Vagina (tissue), 2 donors: ENCODE results near the gene CASR. TPM values are rescaled to one million over a fixed set of nuclear protein-coding genes. Genes with fewer than 3 reads are reported as not detected.

ENCODE experiments used
- DNase-seq, 2 donors: peaks; one replicate each; pipeline ENCODE4 v3.0.0-alpha.2; 2017; ENCODE audit errors: extremely low spot score in 2 of 2
- H3K27ac ChIP-seq: fragments of 200-600 bp; sonication (generic); one replicate; pipeline ENCODE4 v1.5.1; 2019
- H3K27me3 ChIP-seq: fragments of 200-600 bp; sonication (generic); one replicate; pipeline ENCODE4 v1.5.1; 2019
- H3K36me3 ChIP-seq, 2 donors: fragments of 200-600 bp; sonication (generic); one replicate each; pipeline ENCODE4 v1.5.1; 2017 to 2019
- H3K4me1 ChIP-seq: fragments of 200-600 bp; sonication (generic); one replicate; pipeline ENCODE4 v1.5.1; 2019
- H3K4me3 ChIP-seq, 2 donors: fragments of 200-600 bp; sonication (generic); 1 replicate in 1 of 2; 2 replicates in 1 of 2; pipeline ENCODE4 v1.5.1; 2016 to 2019
- H3K9me3 ChIP-seq: fragments of 200-600 bp; sonication (generic); one replicate; pipeline ENCODE4 v1.5.1; 2019
- POLR2A ChIP-seq, 2 donors: fragments of 450-650 bp; IDR thresholded peaks; one replicate each; pipeline ENCODE4 v1.6.1; 2017; ENCODE audit warnings: antibody characterized with exemption in 2 of 2, mild to moderate bottlenecking in 2 of 2, moderate library complexity in 2 of 2
- POLR2AphosphoS5 ChIP-seq, 2 donors: sonication (generic); formaldehyde crosslinking; IDR thresholded peaks; one replicate each; pipeline ENCODE4 v1.9.0; 2017; ENCODE audit warnings: antibody characterized with exemption in 2 of 2, mild to moderate bottlenecking in 2 of 2, low read depth in 1 of 2; ENCODE audit not compliant: insufficient read depth in 1 of 2
- intact Hi-C: fragments of 100-400 bp; cut with DNase I; formaldehyde crosslinking; loops from one replicate; pipeline ENCODE4 v1.15.1; 2023
- total RNA-seq: library from RNA; depleted of rRNA; stranded (reverse); fragments of >200 nt; gene quantifications from one replicate; pipeline ENCODE4 v1.2.3, GENCODE V29; 2016
- TF ChIP-seq, protein P1 (sequence below), 3 experiments: fragments of 450-650 bp in 2 of 3; fragments of 200-600 bp in 1 of 3; sonication (generic) in 1 of 3; IDR thresholded peaks; one replicate each; pipeline ENCODE4 v1.5.1; 2017 to 2019; ENCODE audit warnings: antibody characterized with exemption in 3 of 3, mild to moderate bottlenecking in 2 of 3, moderate library complexity in 2 of 3

Gene CASR
- total RNA-seq, 1 donor from 2014 or later: not detected

DNA sequence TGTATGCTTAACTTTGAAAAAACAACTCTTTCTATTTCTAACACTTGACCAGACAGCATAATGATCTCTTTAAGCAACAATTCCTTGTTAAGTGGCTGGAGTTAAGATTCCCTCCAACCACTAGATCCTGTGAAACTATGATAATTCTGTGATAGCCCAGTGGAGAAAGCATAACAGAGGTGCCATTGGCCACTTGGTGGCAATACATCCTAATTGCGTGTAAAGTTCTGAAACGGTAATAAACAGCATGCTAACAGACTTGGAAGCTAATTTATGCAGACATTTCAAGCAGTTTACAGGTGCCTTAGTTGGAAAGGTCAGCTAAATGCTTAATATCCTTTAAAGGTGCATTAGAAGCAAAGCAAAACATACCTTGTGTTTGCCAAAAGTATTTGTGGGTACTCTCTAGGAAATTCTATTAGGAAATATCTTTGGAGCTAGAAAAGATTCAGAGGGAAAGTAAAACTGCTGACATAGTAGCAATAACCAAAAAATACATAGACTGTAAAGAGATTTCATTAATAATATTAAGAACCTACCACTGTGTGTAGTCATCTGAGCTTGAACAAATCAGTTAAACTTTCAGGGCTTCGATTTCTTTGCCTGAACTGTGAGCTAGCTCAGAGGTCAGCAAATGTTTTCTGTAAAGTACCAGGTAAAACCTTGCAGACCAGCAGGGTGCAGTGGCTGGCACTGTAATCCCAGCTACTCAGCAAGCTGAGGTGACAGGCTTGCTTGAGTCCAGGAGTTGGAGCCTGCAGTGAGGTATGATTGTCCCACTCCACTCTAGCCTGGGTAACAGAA is 122.6 kb downstream of the CASR start:
- no peak for DNase-seq
- H3K4me3 ChIP-seq: no peak overlapping the region
- H3K27ac ChIP-seq: no peak overlapping the region
- no peaks in the 10 kb centered on the region for H3K36me3 ChIP-seq
- H3K9me3 ChIP-seq: no peaks in the 10 kb centered on the region
- intact Hi-C loops: no loop called here
- H3K27me3 ChIP-seq: no peaks in the 10 kb centered on the region
- no peak for TF ChIP-seq POLR2AphosphoS5 (IDR thresholded peaks at IDR 0.05; ENCODE audit: insufficient read depth in 1 of 2, low read depth in 1 of 2)
- TF ChIP-seq, protein P1, sequence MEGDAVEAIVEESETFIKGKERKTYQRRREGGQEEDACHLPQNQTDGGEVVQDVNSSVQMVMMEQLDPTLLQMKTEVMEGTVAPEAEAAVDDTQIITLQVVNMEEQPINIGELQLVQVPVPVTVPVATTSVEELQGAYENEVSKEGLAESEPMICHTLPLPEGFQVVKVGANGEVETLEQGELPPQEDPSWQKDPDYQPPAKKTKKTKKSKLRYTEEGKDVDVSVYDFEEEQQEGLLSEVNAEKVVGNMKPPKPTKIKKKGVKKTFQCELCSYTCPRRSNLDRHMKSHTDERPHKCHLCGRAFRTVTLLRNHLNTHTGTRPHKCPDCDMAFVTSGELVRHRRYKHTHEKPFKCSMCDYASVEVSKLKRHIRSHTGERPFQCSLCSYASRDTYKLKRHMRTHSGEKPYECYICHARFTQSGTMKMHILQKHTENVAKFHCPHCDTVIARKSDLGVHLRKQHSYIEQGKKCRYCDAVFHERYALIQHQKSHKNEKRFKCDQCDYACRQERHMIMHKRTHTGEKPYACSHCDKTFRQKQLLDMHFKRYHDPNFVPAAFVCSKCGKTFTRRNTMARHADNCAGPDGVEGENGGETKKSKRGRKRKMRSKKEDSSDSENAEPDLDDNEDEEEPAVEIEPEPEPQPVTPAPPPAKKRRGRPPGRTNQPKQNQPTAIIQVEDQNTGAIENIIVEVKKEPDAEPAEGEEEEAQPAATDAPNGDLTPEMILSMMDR (IDR thresholded peaks at IDR 0.05): no peak
- no peak for TF ChIP-seq POLR2A (IDR thresholded peaks at IDR 0.05)
- H3K4me1 ChIP-seq: no peaks in the 10 kb centered on the region

DNA sequence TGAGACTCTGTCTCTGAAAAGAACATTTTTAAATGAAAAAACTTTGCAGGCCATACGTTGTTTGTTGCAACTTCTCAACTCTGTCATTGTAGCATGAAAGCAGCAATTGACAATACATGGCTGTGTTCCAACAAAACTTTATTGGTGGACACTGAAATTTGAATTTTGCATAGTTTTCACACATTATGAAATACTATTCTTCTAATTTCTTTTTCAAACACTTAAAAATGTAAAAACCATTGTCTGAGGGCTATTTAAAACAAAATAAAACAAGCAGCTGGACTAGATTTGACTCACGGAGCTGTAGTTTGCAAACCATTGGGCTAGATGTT is 123.1 kb downstream of the CASR start:
- intact Hi-C loops: no loop called here
- Histone ChIP-seq H3K9me3 (no peaks in the 10 kb centered on the region), H3K36me3 (no peaks in the 10 kb centered on the region), H3K4me3 (no peak overlapping the region), H3K4me1 (no peaks in the 10 kb centered on the region), H3K27ac (no peak overlapping the region), H3K27me3 (no peaks in the 10 kb centered on the region)
- no peak for DNase-seq
- TF ChIP-seq POLR2AphosphoS5 (IDR thresholded peaks at IDR 0.05; ENCODE audit: insufficient read depth in 1 of 2, low read depth in 1 of 2) (no peak), POLR2A (IDR thresholded peaks at IDR 0.05) (no peak)
- TF ChIP-seq, protein P1 (IDR thresholded peaks at IDR 0.05): no peak

DNA sequence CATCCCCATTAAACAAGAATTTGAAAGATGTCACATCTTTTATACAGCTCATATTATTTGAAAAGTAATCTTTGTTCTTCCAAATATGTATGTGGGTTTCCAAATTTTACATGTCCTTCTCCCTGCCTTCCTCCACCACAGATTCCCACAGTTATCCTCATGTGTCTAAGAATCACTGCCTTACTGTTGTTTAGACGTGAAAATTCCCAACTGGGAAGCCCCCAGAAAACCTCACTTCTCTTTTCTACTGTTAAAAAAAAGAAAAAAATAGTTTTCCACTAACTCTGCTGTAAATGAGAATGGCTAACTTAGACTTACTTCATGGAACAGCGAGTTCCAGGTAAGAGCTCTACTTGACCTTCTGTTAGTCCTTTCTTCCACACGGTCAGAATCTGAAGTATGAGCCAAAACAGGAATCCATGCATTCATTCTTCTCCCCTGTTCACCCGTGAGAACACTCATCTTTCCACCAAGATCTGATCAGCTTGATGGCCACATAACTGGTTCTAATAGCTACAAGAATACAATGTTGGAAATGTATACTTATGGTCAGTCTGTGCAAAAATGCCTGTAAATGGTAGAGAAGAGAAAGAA is 123.7 kb downstream of the CASR start:
- Histone ChIP-seq H3K27me3 (no peaks in the 10 kb centered on the region), H3K36me3 (no peaks in the 10 kb centered on the region), H3K27ac (no peak overlapping the region), H3K4me1 (no peaks in the 10 kb centered on the region), H3K9me3 (no peaks in the 10 kb centered on the region), H3K4me3 (no peak overlapping the region)
- intact Hi-C loops: no loop called here
- no peak for TF ChIP-seq POLR2AphosphoS5 (IDR thresholded peaks at IDR 0.05; ENCODE audit: insufficient read depth in 1 of 2, low read depth in 1 of 2)
- no peak for DNase-seq

DNA sequence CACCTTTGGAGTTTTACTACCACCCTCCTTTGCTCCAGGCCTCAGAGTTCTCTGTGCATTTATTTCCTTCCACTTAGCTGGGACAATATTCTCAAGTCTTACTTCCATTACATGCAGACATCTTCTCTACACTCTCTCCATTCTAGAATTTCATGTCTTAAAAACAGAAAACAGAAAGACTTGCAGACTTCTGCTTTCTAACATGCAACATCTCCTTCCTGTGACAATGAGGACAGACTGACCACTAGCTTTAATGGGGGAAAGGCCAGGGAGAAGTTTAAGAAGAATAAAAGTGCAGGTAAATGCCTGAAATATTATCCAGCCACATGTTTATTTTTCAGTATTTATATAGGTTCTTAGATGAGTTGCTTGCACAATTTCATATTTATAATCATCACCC is 124.5 kb downstream of the CASR start:
- TF ChIP-seq POLR2A (IDR thresholded peaks at IDR 0.05) (no peak), POLR2AphosphoS5 (IDR thresholded peaks at IDR 0.05; ENCODE audit: insufficient read depth in 1 of 2, low read depth in 1 of 2) (no peak)
- Histone ChIP-seq H3K4me1 (no peaks in the 10 kb centered on the region), H3K36me3 (no peaks in the 10 kb centered on the region), H3K4me3 (no peak overlapping the region), H3K27ac (no peak overlapping the region), H3K27me3 (no peaks in the 10 kb centered on the region), H3K9me3 (no peaks in the 10 kb centered on the region)
- intact Hi-C loops: no loop called here
- DNase-seq: no peak

DNA sequence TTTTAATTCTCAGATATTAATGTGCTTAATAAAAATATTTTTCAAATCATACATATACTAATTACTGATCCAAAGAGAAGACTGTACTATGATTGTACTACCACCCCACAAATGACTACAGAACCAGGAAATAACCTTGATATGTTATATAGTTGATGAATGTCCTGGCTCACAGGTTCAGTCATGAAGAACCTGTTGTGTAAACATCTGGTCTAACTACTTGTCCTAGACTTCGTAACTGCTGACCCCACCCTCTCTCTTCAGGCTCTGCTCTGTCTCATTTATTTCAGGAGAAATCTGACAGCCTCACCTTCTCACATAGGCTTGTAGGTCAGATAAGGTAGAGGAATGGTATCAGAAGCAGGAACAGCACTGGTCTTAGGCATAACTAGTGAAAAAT is 126.9 kb downstream of the CASR start:
- TF ChIP-seq, protein P1 (IDR thresholded peaks at IDR 0.05): no peak
- TF ChIP-seq POLR2A (IDR thresholded peaks at IDR 0.05) (no peak), POLR2AphosphoS5 (IDR thresholded peaks at IDR 0.05; ENCODE audit: insufficient read depth in 1 of 2, low read depth in 1 of 2) (peak in 1 of 2 donors; percentile 65)
- no peaks in the 10 kb centered on the region for H3K36me3 ChIP-seq
- intact Hi-C loops: no loop called here
- H3K4me1 ChIP-seq: peaks cover 12% of the 10 kb centered on the region
- H3K9me3 ChIP-seq: no peaks in the 10 kb centered on the region
- no peak for DNase-seq
- H3K4me3 ChIP-seq: no peak overlapping the region
- H3K27me3 ChIP-seq: no peaks in the 10 kb centered on the region
- H3K27ac ChIP-seq: no peak overlapping the region

DNA sequence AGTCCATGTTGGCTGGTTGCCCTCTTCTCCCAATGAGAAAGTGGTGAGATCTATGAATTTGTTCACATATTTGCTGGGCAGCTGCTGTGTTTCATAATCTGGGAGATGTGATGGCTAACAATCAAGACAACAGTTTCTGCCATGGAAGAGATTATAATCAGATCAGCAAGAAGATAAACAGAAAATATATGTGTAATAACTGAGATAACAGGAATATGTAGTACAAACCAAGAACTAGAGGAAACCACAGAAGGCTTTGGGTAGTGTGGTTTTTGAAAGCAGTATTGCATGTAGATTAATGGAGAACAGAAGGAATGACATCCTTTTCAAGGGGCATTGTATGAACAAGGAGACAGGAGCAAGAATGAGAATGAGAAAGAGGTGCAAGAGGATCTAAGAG is 129.4 kb downstream of the CASR start:
- no peak overlapping the region for H3K27ac ChIP-seq
- peaks cover 12% of the 10 kb centered on the region for H3K4me1 ChIP-seq
- DNase-seq: no peak
- no peaks in the 10 kb centered on the region for H3K9me3 ChIP-seq
- H3K27me3 ChIP-seq: no peaks in the 10 kb centered on the region
- H3K36me3 ChIP-seq: no peaks in the 10 kb centered on the region
- intact Hi-C loops: no loop called here
- H3K4me3 ChIP-seq: no peak overlapping the region
- TF ChIP-seq, protein P1 (IDR thresholded peaks at IDR 0.05): no peak
- TF ChIP-seq POLR2AphosphoS5 (IDR thresholded peaks at IDR 0.05; ENCODE audit: insufficient read depth in 1 of 2, low read depth in 1 of 2) (no peak), POLR2A (IDR thresholded peaks at IDR 0.05) (no peak)
